Body of pancreas (tissue), 4 donors: ENCODE data around the gene USP34. TPM values are rescaled to one million over a fixed set of nuclear protein-coding genes. Genes with fewer than 3 reads are reported as not detected.
A peak's percentile ranks its signal among the peaks of the same experiment; 100 is the strongest.

ENCODE experiments used
- ATAC-seq: fragments of 150-250 bp; one replicate; pipeline ENCODE4 v1.9.1; 2016
- DNase-seq, 4 donors: peaks; one replicate each; pipeline ENCODE4 v3.0.0-alpha.2; 2019
- H3K27ac ChIP-seq, 4 donors: fragments of 200-600 bp; sonication (generic); 1 replicate in 3 of 4; 2 replicates in 1 of 4; pipeline versions ENCODE4 v1.5.1 to v1.6.1; 2016 to 2019; ENCODE audit warnings: mild to moderate bottlenecking in 1 of 4, mixed read lengths in 1 of 4, moderate library complexity in 1 of 4
- H3K27me3 ChIP-seq, 2 donors: fragments of 200-600 bp; sonication (generic); one replicate each; pipeline ENCODE4 v1.6.0; 2016; ENCODE audit warnings: mild to moderate bottlenecking in 1 of 2
- H3K36me3 ChIP-seq, 2 donors: fragments of 200-600 bp; sonication (generic); replicated peaks in 1 of 2; 2 replicates each; pipeline ENCODE4 v1.5.1; 2016; ENCODE audit warnings: low read depth in 2 of 2; ENCODE audit not compliant: insufficient read depth in 1 of 2
- H3K4me1 ChIP-seq: fragments of 200-600 bp; sonication (generic); one replicate; pipeline ENCODE4 v1.6.0; 2016
- H3K4me3 ChIP-seq, 2 donors: fragments of 200-600 bp; sonication (generic); 1 replicate in 1 of 2; 2 replicates in 1 of 2; pipeline ENCODE4 v1.5.1; 2016 to 2019
- H3K9me3 ChIP-seq, 3 donors: fragments of 200-600 bp; sonication (generic); 1 replicate in 2 of 3; 2 replicates in 1 of 3; pipeline ENCODE4 v1.5.1; 2016
- CTCF ChIP-seq, 7 experiments: fragments of 450-650 bp in 4 of 7; fragments of 200-600 bp in 3 of 7; sonication (generic) in 3 of 7; IDR thresholded peaks; one replicate each; pipeline ENCODE4 v1.5.1; 2016 to 2019; ENCODE audit warnings: antibody characterized with exemption in 7 of 7
- POLR2A ChIP-seq, 3 donors: fragments of 450-650 bp; IDR thresholded peaks; one replicate each; pipeline ENCODE4 v1.6.1; 2016; ENCODE audit warnings: antibody characterized with exemption in 3 of 3, mild to moderate bottlenecking in 2 of 3
- WGBS, 2 donors: methylation state at CpG; one replicate each; pipeline ENCODE4 v1.1.5; 2017; 5-methylcytosine and 5-hydroxymethylcytosine counted together
- intact Hi-C: fragments of 100-400 bp; cut with DNase I; formaldehyde crosslinking; loops from one replicate; pipeline ENCODE4 v1.15.1; 2023
- total RNA-seq, 2 donors: library from RNA; depleted of rRNA; stranded (reverse); fragments of >200 nt; gene quantifications; one replicate each; pipeline ENCODE4 v1.1.0, GENCODE V29; 2016

USP34 gene
- total RNA-seq, 2 donors from 2014 or later = 87.0 to 96.5 TPM

GRCh38 chr2:61183795-61184194 is 287.1 kb downstream of the USP34 start:
- ATAC-seq = no peak
- peaks cover 0 to 31% of the 10 kb centered on the region in 2 donors for H3K36me3 ChIP-seq
- H3K9me3 ChIP-seq = no peaks in the 10 kb centered on the region
- H3K4me3 ChIP-seq = no peak overlapping the region
- H3K4me1 ChIP-seq = peaks cover 37% of the 10 kb centered on the region
- H3K27ac ChIP-seq = no peak overlapping the region
- DNase-seq = no peak
- WGBS, 2 donors = 91 to 95% methylated on average over 3 of the region's 3 CpGs
- TF ChIP-seq POLR2A (IDR thresholded peaks at IDR 0.05) (no peak), CTCF (IDR thresholded peaks at IDR 0.05) (no peak)
- no peaks in the 10 kb centered on the region for H3K27me3 ChIP-seq
- intact Hi-C loops = no loop called here

GRCh38 chr2:61182059-61182383 is 288.9 kb downstream of the USP34 start:
- no peaks in the 10 kb centered on the region for H3K9me3 ChIP-seq
- H3K4me1 ChIP-seq = peaks cover 46% of the 10 kb centered on the region
- H3K36me3 ChIP-seq = peaks cover 0 to 25% of the 10 kb centered on the region in 2 donors
- H3K4me3 ChIP-seq = no peak overlapping the region
- no peak for TF ChIP-seq CTCF (IDR thresholded peaks at IDR 0.05)
- no peak for TF ChIP-seq POLR2A (IDR thresholded peaks at IDR 0.05)
- intact Hi-C loops = no loop called here
- ATAC-seq = no peak
- no peaks in the 10 kb centered on the region for H3K27me3 ChIP-seq
- WGBS, 2 donors = 67 to 69% methylated on average over 6 of the region's 6 CpGs
- DNase-seq = no peak
- H3K27ac ChIP-seq = no peak overlapping the region

DNA sequence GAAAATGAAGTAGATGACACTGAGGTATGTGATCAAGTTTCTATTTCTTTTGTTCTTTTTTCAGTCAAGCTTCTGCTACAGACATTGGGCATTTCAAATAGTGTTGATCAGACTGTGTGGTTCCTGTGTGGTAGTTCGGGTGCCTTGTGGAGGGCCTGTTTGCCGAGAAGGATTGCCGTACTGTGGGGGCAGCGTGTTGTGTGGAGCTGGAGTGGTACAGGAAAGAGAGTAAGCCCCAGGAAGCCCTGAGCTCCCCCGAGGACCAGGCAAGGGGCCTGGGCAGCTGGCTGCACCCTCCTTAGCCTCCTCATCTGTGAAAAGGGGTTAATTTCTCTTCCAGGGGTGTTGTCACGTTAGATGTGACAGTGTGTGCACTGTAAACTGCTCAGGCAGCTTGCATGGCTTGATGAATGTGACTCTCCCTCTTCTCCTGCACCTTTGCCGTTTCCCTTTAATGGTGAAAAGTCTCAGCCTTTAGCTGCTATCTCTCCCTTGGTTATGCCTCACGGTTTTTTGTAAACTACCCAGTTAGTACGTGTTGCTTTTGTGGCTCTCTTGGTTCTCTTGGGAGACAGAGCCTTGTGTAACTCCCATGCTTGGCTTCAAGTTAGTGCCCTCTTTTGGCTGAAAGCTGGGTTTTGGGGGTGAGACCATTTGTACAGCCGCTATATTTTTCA is 289.4 kb downstream of the USP34 start:
- TF ChIP-seq CTCF (IDR thresholded peaks at IDR 0.05) (no peak), POLR2A (IDR thresholded peaks at IDR 0.05) (no peak)

DNA sequence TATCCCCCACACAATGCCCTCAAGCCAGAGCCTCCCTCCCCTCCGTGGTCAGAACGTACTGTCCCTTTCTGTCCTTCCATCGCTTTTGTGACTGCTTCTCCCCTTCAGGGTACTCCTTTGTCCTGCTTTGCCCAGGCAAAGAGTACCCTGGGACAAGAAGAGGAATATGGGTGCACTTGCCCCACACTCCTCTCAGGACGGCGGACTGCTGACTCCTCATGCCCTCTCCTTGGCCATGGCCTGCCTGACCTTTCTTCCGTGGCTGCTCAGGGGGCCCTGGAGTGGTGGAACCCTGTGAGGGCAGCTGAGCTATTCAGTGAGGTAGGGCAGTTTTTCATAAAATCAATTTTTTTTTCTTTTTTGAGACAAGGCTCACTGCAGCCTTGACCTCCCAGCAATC is 290.2 kb downstream of the USP34 start:
- H3K4me1 ChIP-seq = peaks cover 53% of the 10 kb centered on the region
- no peak overlapping the region for H3K4me3 ChIP-seq
- TF ChIP-seq CTCF (IDR thresholded peaks at IDR 0.05) (no peak), POLR2A (IDR thresholded peaks at IDR 0.05) (no peak)
- H3K27me3 ChIP-seq = no peaks in the 10 kb centered on the region
- peaks cover 0 to 19% of the 10 kb centered on the region in 2 donors for H3K36me3 ChIP-seq
- no peaks in the 10 kb centered on the region for H3K9me3 ChIP-seq
- intact Hi-C loops = no loop called here
- H3K27ac ChIP-seq = peak overlapping the region in 3 of 4 donors; percentile 15 to 63 (median 48)
- DNase-seq (no peak), ATAC-seq (no peak)
- WGBS, 2 donors = 73 to 84% methylated on average over 6 of the region's 6 CpGs

More for the DNA sequence above, 289.4 kb downstream of the USP34 start:
- DNase-seq (no peak), ATAC-seq (no peak)
- WGBS, 2 donors = 60 to 64% methylated on average over 10 of the region's 10 CpGs
- Histone ChIP-seq H3K36me3 (peaks cover 0 to 22% of the 10 kb centered on the region in 2 donors), H3K9me3 (no peaks in the 10 kb centered on the region), H3K4me1 (peaks cover 47% of the 10 kb centered on the region), H3K4me3 (no peak overlapping the region), H3K27ac (no peak overlapping the region), H3K27me3 (no peaks in the 10 kb centered on the region)
- intact Hi-C loops = no loop called here
